ENCODE data around the gene PRODH2. TPM values are rescaled to one million over a fixed set of nuclear protein-coding genes. Genes with fewer than 3 reads are reported as not detected.

PRODH2 gene
- total and polyA plus RNA-seq, 2 donors: 0.19 to 0.23 TPM

GRCh38 chr19:35767288-35768081 lies 45.2 kb downstream of the PRODH2 start:
- no peaks in the 10 kb centered on the region for H3K27me3 ChIP-seq (ENCODE audit: control insufficient read depth in 2 of 2, insufficient read depth in 1 of 2, low read length in 1 of 2)
- H3K9me3 ChIP-seq (ENCODE audit: control insufficient read depth in 2 of 2, insufficient read depth in 1 of 2, low read length in 1 of 2): no peaks in the 10 kb centered on the region
- H3K27ac ChIP-seq (ENCODE audit: low read depth in 1 of 2, low read length in 1 of 2): no peak overlapping the region
- H3K4me1 ChIP-seq (ENCODE audit: control insufficient read depth in 2 of 2, insufficient read depth in 2 of 2, low read length in 2 of 2): no peaks in the 10 kb centered on the region
- peaks cover 14 to 46% of the 10 kb centered on the region in 2 donors for H3K36me3 ChIP-seq (ENCODE audit: control insufficient read depth in 2 of 2, insufficient read depth in 2 of 2, low read length in 1 of 2)
- no peak for DNase-seq (ENCODE audit: low read depth in 6 of 9, low spot score in 9 of 9)
- 91% methylated on average over 34 of the region's 34 CpGs for WGBS
- H3K4me3 ChIP-seq (ENCODE audit: low read length in 2 of 2): no peak overlapping the region

- WGBS: 97% methylated on average over 11 of the region's 11 CpGs
- Histone ChIP-seq H3K27me3 (ENCODE audit: control insufficient read depth in 2 of 2, insufficient read depth in 1 of 2, low read length in 1 of 2) (no peaks in the 10 kb centered on the region), H3K9me3 (ENCODE audit: control insufficient read depth in 2 of 2, insufficient read depth in 1 of 2, low read length in 1 of 2) (no peaks in the 10 kb centered on the region), H3K36me3 (ENCODE audit: control insufficient read depth in 2 of 2, insufficient read depth in 2 of 2, low read length in 1 of 2) (peaks cover 20 to 53% of the 10 kb centered on the region in 2 donors), H3K4me1 (ENCODE audit: control insufficient read depth in 2 of 2, insufficient read depth in 2 of 2, low read length in 2 of 2) (no peaks in the 10 kb centered on the region), H3K27ac (ENCODE audit: low read depth in 1 of 2, low read length in 1 of 2) (no peak overlapping the region), H3K4me3 (ENCODE audit: low read length in 2 of 2) (no peak overlapping the region)
- no peak for DNase-seq (ENCODE audit: low read depth in 6 of 9, low spot score in 9 of 9)
Measured at GRCh38 chr19:35766571-35767104, 46.0 kb downstream of the PRODH2 start.

GRCh38 chr19:35764432-35765315 lies 48.0 kb downstream of the PRODH2 start:
- Histone ChIP-seq H3K27ac (ENCODE audit: low read depth in 1 of 2, low read length in 1 of 2) (no peak overlapping the region), H3K9me3 (ENCODE audit: control insufficient read depth in 2 of 2, insufficient read depth in 1 of 2, low read length in 1 of 2) (no peaks in the 10 kb centered on the region), H3K4me1 (ENCODE audit: control insufficient read depth in 2 of 2, insufficient read depth in 2 of 2, low read length in 2 of 2) (peaks cover 2 to 3% of the 10 kb centered on the region in 2 donors), H3K36me3 (ENCODE audit: control insufficient read depth in 2 of 2, insufficient read depth in 2 of 2, low read length in 1 of 2) (peaks cover 26 to 59% of the 10 kb centered on the region in 2 donors), H3K4me3 (ENCODE audit: low read length in 2 of 2) (no peak overlapping the region), H3K27me3 (ENCODE audit: control insufficient read depth in 2 of 2, insufficient read depth in 1 of 2, low read length in 1 of 2) (no peaks in the 10 kb centered on the region)
- WGBS: 98% methylated on average over 17 of the region's 17 CpGs
- no peak for DNase-seq (ENCODE audit: low read depth in 6 of 9, low spot score in 9 of 9)

- Histone ChIP-seq H3K9me3 (ENCODE audit: control insufficient read depth in 2 of 2, insufficient read depth in 1 of 2, low read length in 1 of 2) (peaks cover 0 to 9% of the 10 kb centered on the region in 2 donors), H3K27me3 (ENCODE audit: control insufficient read depth in 2 of 2, insufficient read depth in 1 of 2, low read length in 1 of 2) (peaks cover 14 to 17% of the 10 kb centered on the region in 2 donors), H3K4me3 (ENCODE audit: low read length in 2 of 2) (no peak overlapping the region), H3K27ac (ENCODE audit: low read depth in 1 of 2, low read length in 1 of 2) (no peak overlapping the region), H3K36me3 (ENCODE audit: control insufficient read depth in 2 of 2, insufficient read depth in 2 of 2, low read length in 1 of 2) (peaks cover 20 to 35% of the 10 kb centered on the region in 2 donors), H3K4me1 (ENCODE audit: control insufficient read depth in 2 of 2, insufficient read depth in 2 of 2, low read length in 2 of 2) (peaks cover 22 to 30% of the 10 kb centered on the region in 2 donors)
- WGBS: 99% methylated on average over 4 of the region's 4 CpGs
- DNase-seq (ENCODE audit: low read depth in 6 of 9, low spot score in 9 of 9): no peak
Measured at GRCh38 chr19:35760711-35761349, 51.8 kb downstream of the PRODH2 start.

GRCh38 chr19:35759697-35760096 lies 52.9 kb downstream of the PRODH2 start:
- Histone ChIP-seq H3K4me3 (ENCODE audit: low read length in 2 of 2) (no peak overlapping the region), H3K9me3 (ENCODE audit: control insufficient read depth in 2 of 2, insufficient read depth in 1 of 2, low read length in 1 of 2) (peaks cover 0 to 10% of the 10 kb centered on the region in 2 donors), H3K4me1 (ENCODE audit: control insufficient read depth in 2 of 2, insufficient read depth in 2 of 2, low read length in 2 of 2) (peaks cover 27 to 35% of the 10 kb centered on the region in 2 donors), H3K27ac (ENCODE audit: low read depth in 1 of 2, low read length in 1 of 2) (no peak overlapping the region), H3K36me3 (ENCODE audit: control insufficient read depth in 2 of 2, insufficient read depth in 2 of 2, low read length in 1 of 2) (peaks cover 17 to 29% of the 10 kb centered on the region in 2 donors), H3K27me3 (ENCODE audit: control insufficient read depth in 2 of 2, insufficient read depth in 1 of 2, low read length in 1 of 2) (peaks cover 20 to 29% of the 10 kb centered on the region in 2 donors)
- DNase-seq (ENCODE audit: low read depth in 6 of 9, low spot score in 9 of 9): no peak
- 97% methylated on average over 2 of the region's 2 CpGs for WGBS

GRCh38 chr19:35757749-35758608 lies 54.7 kb downstream of the PRODH2 start, which contains the start of gene PROSER3:
PROSER3 (plus strand) TSS chr19:35758176; CDS start chr19:35758216, 40 bp downstream.
- H3K27me3 ChIP-seq (ENCODE audit: control insufficient read depth in 2 of 2, insufficient read depth in 1 of 2, low read length in 1 of 2): peaks cover 20 to 29% of the 10 kb centered on the region in 2 donors
- peaks cover 27 to 35% of the 10 kb centered on the region in 2 donors for H3K4me1 ChIP-seq (ENCODE audit: control insufficient read depth in 2 of 2, insufficient read depth in 2 of 2, low read length in 2 of 2)
- peaks cover 14 to 36% of the 10 kb centered on the region in 2 donors for H3K36me3 ChIP-seq (ENCODE audit: control insufficient read depth in 2 of 2, insufficient read depth in 2 of 2, low read length in 1 of 2)
- DNase-seq (ENCODE audit: low read depth in 6 of 9, low spot score in 9 of 9): peak; percentile 95 to 100 (median 98)
- WGBS: under 1% methylated on average over 53 of the region's 53 CpGs
- H3K9me3 ChIP-seq (ENCODE audit: control insufficient read depth in 2 of 2, insufficient read depth in 1 of 2, low read length in 1 of 2): peaks cover 0 to 10% of the 10 kb centered on the region in 2 donors
- peak within 1 kb of the TSS; percentile 95 to 98 for H3K27ac ChIP-seq (ENCODE audit: low read depth in 1 of 2, low read length in 1 of 2)
- peak within 1 kb of the TSS; percentile 100 for H3K4me3 ChIP-seq (ENCODE audit: low read length in 2 of 2)

GRCh38 chr19:35757231-35757748 lies 55.4 kb downstream of the PRODH2 start:
- H3K9me3 ChIP-seq (ENCODE audit: control insufficient read depth in 2 of 2, insufficient read depth in 1 of 2, low read length in 1 of 2): peaks cover 0 to 10% of the 10 kb centered on the region in 2 donors
- 10% methylated on average over 19 of the region's 19 CpGs for WGBS
- peak overlapping the region; percentile 3 to 77 for H3K27ac ChIP-seq (ENCODE audit: low read depth in 1 of 2, low read length in 1 of 2)
- H3K4me1 ChIP-seq (ENCODE audit: control insufficient read depth in 2 of 2, insufficient read depth in 2 of 2, low read length in 2 of 2): peaks cover 27 to 35% of the 10 kb centered on the region in 2 donors
- H3K4me3 ChIP-seq (ENCODE audit: low read length in 2 of 2): peak overlapping the region; percentile 100
- no peak for DNase-seq (ENCODE audit: low read depth in 6 of 9, low spot score in 9 of 9)
- H3K36me3 ChIP-seq (ENCODE audit: control insufficient read depth in 2 of 2, insufficient read depth in 2 of 2, low read length in 1 of 2): peaks cover 21 to 40% of the 10 kb centered on the region in 2 donors
- H3K27me3 ChIP-seq (ENCODE audit: control insufficient read depth in 2 of 2, insufficient read depth in 1 of 2, low read length in 1 of 2): peaks cover 20 to 29% of the 10 kb centered on the region in 2 donors

Measured in thymus (tissue), 11 donors.